ENCODE results near the gene SAA4. TPM values are rescaled to one million over a fixed set of nuclear protein-coding genes. Genes with fewer than 3 reads are reported as not detected.

Gene SAA4
- total and polyA plus RNA-seq, 10 of the 15 experiments (the other 5 are each of a cell fraction or from before 2014, with no cell fraction given), result not detected

DNA sequence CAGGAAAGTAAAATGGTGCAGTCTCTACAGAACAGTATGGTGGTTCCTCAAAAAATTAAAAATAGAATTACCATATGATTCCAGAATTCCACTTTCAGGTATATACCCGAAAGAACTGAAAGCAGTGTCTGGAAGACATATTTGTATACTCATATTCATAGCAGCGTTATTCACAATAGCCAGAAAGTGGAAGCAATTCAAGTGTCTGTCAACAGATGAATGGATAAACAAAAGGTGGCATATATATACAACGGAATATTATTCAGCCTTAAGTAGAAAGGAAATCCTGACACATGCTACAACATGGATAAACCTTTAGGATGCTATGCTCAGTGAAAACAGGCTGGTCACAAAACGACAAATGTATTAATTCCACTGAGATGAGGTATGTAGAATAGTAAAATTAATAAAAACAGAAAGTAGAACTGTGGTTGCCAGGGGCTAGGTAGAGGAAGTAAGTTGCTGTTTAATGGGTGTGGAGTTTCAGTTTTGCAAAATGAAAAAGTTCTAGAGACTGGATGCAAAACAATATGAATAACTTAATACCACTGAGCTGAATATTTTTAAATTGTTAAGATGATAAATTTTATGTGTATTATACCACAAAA lies 43.9 kb upstream of the SAA4 start (continued):
- TF ChIP-seq, protein P1, sequence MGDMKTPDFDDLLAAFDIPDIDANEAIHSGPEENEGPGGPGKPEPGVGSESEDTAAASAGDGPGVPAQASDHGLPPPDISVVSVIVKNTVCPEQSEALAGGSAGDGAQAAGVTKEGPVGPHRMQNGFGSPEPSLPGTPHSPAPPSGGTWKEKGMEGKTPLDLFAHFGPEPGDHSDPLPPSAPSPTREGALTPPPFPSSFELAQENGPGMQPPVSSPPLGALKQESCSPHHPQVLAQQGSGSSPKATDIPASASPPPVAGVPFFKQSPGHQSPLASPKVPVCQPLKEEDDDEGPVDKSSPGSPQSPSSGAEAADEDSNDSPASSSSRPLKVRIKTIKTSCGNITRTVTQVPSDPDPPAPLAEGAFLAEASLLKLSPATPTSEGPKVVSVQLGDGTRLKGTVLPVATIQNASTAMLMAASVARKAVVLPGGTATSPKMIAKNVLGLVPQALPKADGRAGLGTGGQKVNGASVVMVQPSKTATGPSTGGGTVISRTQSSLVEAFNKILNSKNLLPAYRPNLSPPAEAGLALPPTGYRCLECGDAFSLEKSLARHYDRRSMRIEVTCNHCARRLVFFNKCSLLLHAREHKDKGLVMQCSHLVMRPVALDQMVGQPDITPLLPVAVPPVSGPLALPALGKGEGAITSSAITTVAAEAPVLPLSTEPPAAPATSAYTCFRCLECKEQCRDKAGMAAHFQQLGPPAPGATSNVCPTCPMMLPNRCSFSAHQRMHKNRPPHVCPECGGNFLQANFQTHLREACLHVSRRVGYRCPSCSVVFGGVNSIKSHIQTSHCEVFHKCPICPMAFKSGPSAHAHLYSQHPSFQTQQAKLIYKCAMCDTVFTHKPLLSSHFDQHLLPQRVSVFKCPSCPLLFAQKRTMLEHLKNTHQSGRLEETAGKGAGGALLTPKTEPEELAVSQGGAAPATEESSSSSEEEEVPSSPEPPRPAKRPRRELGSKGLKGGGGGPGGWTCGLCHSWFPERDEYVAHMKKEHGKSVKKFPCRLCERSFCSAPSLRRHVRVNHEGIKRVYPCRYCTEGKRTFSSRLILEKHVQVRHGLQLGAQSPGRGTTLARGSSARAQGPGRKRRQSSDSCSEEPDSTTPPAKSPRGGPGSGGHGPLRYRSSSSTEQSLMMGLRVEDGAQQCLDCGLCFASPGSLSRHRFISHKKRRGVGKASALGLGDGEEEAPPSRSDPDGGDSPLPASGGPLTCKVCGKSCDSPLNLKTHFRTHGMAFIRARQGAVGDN (IDR thresholded peaks at IDR 0.05), result no peak
- TF ChIP-seq SMARCA5 (IDR thresholded peaks at IDR 0.05) (0 out of 2 replicates have a peak, but pooled peaks have one; percentile 45), MTA2 (IDR thresholded peaks at IDR 0.05; ENCODE audit: low read depth) (peak; percentile 66; the same call in 1 of the 2 replicates), KAT2A (conservative IDR thresholded peaks at IDR 0.05; ENCODE audit: control insufficient read depth, low read depth, low read length) (no peak), ATF7 (IDR thresholded peaks at IDR 0.05; ENCODE audit: low read depth) (peak; percentile 51), ASH2L (IDR thresholded peaks at IDR 0.05; ENCODE audit: borderline replicate concordance, low read depth) (0 out of 2 replicates have a peak, but pooled peaks have one; percentile 36), IKZF2 (IDR thresholded peaks at IDR 0.05) (peak; percentile 30 to 56; a peak in 3 of 4 replicates), BMI1 (IDR thresholded peaks at IDR 0.05; ENCODE audit: borderline replicate concordance) (0 out of 2 replicates have a peak, but pooled peaks have one; percentile 13), ZNF384 (IDR thresholded peaks at IDR 0.05; ENCODE audit: borderline replicate concordance, low read depth, low read length) (no peak), CREM (IDR thresholded peaks at IDR 0.05; ENCODE audit: low read depth) (no peak), EED (IDR thresholded peaks at IDR 0.05; ENCODE audit: low read depth) (peak; percentile 33; the same call in 1 of the 2 replicates), ETV6 (conservative IDR thresholded peaks at IDR 0.05 in 1 of 2, IDR thresholded peaks at IDR 0.05 in 1 of 2; ENCODE audit: borderline replicate concordance in 1 of 2, low read depth in 1 of 2) (peak in 1 of 2 experiments; percentile 6; a peak in 1 of 4 replicates), EP300 (IDR thresholded peaks at IDR 0.05; ENCODE audit: borderline replicate concordance in 1 of 2, control insufficient read depth in 1 of 2, low read depth in 2 of 2, low read length in 2 of 2) (0 out of 4 replicates have a peak, but pooled peaks of 1 of the 2 experiments have one; percentile 19), RUNX3 (IDR thresholded peaks at IDR 0.05; ENCODE audit: low read length) (peak; percentile 59), GABPA (IDR thresholded peaks at IDR 0.05; ENCODE audit: low read depth) (0 out of 2 replicates have a peak, but pooled peaks have one; percentile 7)

Data from GM12878 (cell line).